HG03571 (cell line): ENCODE measurements around the gene SPRYD7.
A peak's percentile ranks its signal among the peaks of the same experiment; 100 is the strongest.
"Not testable (repeated sequence)": the region's sequence is repeated elsewhere in the genome, so short reads cannot be mapped to it uniquely, and the experiment has no call there.

Experiments
- ATAC-seq: cut with Tn5 transposase; IDR thresholded peaks from one replicate; pipeline ENCODE4 v1.9.1; 2021; ENCODE audit not compliant: unreplicated experiment

SPRYD7 gene

GRCh38 chr13:49936075-49936967 is at the start of gene SPRYD7:
Gene SPRYD7, minus strand, starts transcription at chr13:49936340. Its CDS starts 105 bp downstream, at chr13:49936235.
- peak; percentile 98 for ATAC-seq

- no peak for ATAC-seq
Measured at GRCh38 chr13:49985129-49985528, 49.0 kb upstream of the SPRYD7 start.

GRCh38 chr13:49980266-49980665 is 44.1 kb upstream of the SPRYD7 start:
- ATAC-seq: no peak

- no peak for ATAC-seq
Measured at GRCh38 chr13:49977992-49978391, 41.9 kb upstream of the SPRYD7 start.

- ATAC-seq: peak; percentile 80
Measured at GRCh38 chr13:49976314-49977258, 40.4 kb upstream of the SPRYD7 start.

GRCh38 chr13:49975826-49976225 is 39.7 kb upstream of the SPRYD7 start:
- ATAC-seq: no peak

- no peak for ATAC-seq
Measured at GRCh38 chr13:49972709-49973108, 36.6 kb upstream of the SPRYD7 start.

- no peak for ATAC-seq
Measured at GRCh38 chr13:49967456-49967855, 31.3 kb upstream of the SPRYD7 start.

- no peak for ATAC-seq
Measured at GRCh38 chr13:49958321-49958720, 22.2 kb upstream of the SPRYD7 start.

GRCh38 chr13:49956131-49956530 is 20.0 kb upstream of the SPRYD7 start:
- ATAC-seq: no peak

- no peak for ATAC-seq
Measured at GRCh38 chr13:49954674-49955455, 18.7 kb upstream of the SPRYD7 start.

GRCh38 chr13:49953560-49953959 is 17.4 kb upstream of the SPRYD7 start:
- no peak for ATAC-seq

GRCh38 chr13:49951754-49952535 is 15.8 kb upstream of the SPRYD7 start:
- no peak for ATAC-seq

GRCh38 chr13:49948777-49949270 is 12.7 kb upstream of the SPRYD7 start:
- ATAC-seq: not testable (repeated sequence)

GRCh38 chr13:49939321-49939720 is 3.2 kb upstream of the SPRYD7 start:
- ATAC-seq: no peak

- no peak for ATAC-seq
Measured at GRCh38 chr13:49938921-49939320, 2.8 kb upstream of the SPRYD7 start.

GRCh38 chr13:49938314-49938713 is 2.2 kb upstream of the SPRYD7 start:
- ATAC-seq: no peak

- ATAC-seq: peak; percentile 7
Measured at GRCh38 chr13:49936968-49937273, 781 bp upstream of the SPRYD7 start.

GRCh38 chr13:49935171-49936074 is 717 bp downstream of the SPRYD7 start:
- ATAC-seq: peak; percentile 25
